ENCODE measurements around the gene SORCS3.

DNA sequence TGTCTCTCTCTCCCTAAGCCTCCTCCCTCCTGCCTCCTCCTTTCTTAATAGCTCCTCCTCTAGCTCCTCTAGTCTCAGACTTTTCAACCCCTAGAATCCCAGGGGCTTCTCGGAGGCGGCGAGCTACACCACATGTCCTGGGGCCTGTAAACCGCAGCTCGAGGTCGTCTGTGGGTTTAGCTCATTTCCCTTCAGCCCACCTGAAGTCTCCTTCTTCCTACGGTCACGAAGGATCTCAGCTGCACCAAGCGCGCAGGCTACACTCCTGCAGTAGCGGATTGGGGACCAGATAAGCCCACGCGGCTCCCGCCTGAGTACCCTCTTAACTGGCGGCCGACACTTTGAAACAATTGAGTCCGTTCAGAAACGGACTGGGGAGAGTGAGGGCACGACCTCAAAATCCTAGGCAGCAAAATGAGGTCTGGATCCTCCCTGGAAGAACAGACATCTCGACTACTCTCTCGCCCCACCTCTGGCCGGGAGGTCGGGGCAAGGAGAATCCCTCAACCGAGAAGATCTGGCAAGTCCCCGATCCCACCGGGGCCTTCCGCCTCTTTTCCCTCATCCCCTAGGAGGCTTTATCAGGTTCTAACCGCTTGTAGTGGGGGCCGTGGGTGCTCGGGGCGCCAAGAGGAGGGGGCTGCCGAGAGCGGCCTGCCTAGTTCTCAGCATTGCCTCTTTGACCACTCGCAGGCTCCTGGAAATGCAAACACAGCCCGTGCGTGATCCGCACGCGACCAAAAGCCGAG, 1.3 kb upstream of the SORCS3 start:
- TF ChIP-seq, protein P1, sequence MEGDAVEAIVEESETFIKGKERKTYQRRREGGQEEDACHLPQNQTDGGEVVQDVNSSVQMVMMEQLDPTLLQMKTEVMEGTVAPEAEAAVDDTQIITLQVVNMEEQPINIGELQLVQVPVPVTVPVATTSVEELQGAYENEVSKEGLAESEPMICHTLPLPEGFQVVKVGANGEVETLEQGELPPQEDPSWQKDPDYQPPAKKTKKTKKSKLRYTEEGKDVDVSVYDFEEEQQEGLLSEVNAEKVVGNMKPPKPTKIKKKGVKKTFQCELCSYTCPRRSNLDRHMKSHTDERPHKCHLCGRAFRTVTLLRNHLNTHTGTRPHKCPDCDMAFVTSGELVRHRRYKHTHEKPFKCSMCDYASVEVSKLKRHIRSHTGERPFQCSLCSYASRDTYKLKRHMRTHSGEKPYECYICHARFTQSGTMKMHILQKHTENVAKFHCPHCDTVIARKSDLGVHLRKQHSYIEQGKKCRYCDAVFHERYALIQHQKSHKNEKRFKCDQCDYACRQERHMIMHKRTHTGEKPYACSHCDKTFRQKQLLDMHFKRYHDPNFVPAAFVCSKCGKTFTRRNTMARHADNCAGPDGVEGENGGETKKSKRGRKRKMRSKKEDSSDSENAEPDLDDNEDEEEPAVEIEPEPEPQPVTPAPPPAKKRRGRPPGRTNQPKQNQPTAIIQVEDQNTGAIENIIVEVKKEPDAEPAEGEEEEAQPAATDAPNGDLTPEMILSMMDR (IDR thresholded peaks at IDR 0.05), result no peak
- no peak for TF ChIP-seq POLR2A (IDR thresholded peaks at IDR 0.05)

Measured in esophagus squamous epithelium (tissue), 4 donors.